ENCODE data around the gene SLC25A36.
A peak's percentile ranks its signal among the peaks of the same experiment; 100 is the strongest.

SLC25A36 gene

DNA sequence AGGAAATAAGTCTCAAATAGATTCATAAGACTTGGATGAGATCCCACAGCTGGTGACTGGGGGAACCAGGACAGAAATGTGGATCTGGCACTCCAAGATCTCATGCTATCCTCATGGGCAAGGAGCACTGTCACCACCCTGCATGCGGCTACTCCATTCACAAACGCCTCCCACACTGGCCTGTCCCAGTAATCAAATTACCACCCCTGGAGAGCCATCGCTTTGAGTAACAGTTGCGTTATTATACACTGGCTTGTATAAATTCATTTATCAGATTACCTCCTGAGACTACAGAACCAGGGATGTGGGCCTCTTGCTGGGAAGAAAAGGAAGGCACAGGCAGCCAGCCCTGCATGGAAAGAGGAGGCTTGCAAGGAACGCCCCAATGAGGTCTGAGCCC is 27.9 kb upstream of the SLC25A36 start:
- no peak overlapping the region for H3K4me3 ChIP-seq (ENCODE audit: low read length)
- H3K4me1 ChIP-seq (ENCODE audit: control insufficient read depth, insufficient read depth, low read length): peaks cover 9% of the 10 kb centered on the region
- H3K9me3 ChIP-seq (ENCODE audit: control insufficient read depth, low read length): no peaks in the 10 kb centered on the region
- DNase-seq (ENCODE audit: low read depth): no peak
- no peaks in the 10 kb centered on the region for H3K36me3 ChIP-seq (ENCODE audit: control insufficient read depth, insufficient read depth, low read length, severe bottlenecking)
- no peak overlapping the region for H3K9ac ChIP-seq (ENCODE audit: low read length)
- H3K27me3 ChIP-seq (replicated peaks; ENCODE audit: control insufficient read depth, insufficient read depth, low read length): peaks cover 18% of the 10 kb centered on the region

DNA sequence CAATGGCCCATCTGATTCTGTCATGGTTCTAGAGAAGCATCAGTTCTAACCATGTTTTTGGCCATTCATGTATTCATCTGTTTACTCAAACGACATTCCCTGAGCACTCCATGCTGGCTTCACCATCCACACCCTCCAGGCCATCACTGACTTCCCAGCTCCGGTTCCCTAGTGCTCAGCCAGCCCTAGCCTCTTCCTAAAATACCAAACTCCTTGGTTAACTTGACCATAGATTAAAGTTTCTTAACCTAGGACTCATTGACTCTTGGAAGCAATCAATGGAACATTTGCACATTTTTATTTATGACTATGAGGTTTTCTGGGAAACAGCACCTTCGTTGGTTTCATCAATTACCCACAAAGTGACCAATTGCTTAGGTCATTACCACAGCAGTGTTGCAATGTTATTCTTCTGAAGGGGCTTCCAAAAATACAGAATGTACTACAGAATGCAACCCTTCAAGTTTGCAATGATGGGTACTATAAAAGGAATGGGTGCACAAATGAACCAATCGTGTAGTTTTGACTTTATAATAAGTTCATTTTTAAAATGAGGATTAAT is 27.2 kb upstream of the SLC25A36 start:
- Histone ChIP-seq H3K4me1 (ENCODE audit: control insufficient read depth, insufficient read depth, low read length) (peaks cover 9% of the 10 kb centered on the region), H3K9me3 (ENCODE audit: control insufficient read depth, low read length) (no peaks in the 10 kb centered on the region), H3K4me3 (ENCODE audit: low read length) (no peak overlapping the region), H3K27me3 (replicated peaks; ENCODE audit: control insufficient read depth, insufficient read depth, low read length) (peaks cover 18% of the 10 kb centered on the region), H3K36me3 (ENCODE audit: control insufficient read depth, insufficient read depth, low read length, severe bottlenecking) (no peaks in the 10 kb centered on the region), H3K9ac (ENCODE audit: low read length) (no peak overlapping the region)
- no peak for DNase-seq (ENCODE audit: low read depth)

DNA sequence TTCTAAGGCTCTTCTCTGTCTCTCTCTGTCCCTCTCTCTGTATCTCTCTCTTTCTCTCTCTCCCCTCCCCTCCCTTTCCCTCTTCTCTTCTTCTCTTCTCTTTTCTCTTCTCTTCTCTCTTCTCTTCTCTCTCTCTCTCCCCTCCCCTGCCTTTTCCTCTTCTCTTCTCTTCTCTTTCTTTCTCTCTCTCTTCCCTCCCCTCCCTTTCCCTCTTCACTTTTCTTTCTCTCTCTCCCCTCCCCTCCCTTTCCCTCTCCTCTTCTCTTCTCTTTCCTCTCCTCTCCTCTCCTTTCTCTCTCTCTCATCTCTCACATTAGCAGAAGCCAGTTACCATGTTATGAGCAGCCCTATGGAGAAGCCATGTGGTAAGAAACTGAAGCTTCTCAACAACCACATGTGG is 25.0 kb upstream of the SLC25A36 start:
- DNase-seq (ENCODE audit: low read depth): no peak
- Histone ChIP-seq H3K36me3 (ENCODE audit: control insufficient read depth, insufficient read depth, low read length, severe bottlenecking) (no peaks in the 10 kb centered on the region), H3K9ac (ENCODE audit: low read length) (no peak overlapping the region), H3K4me3 (ENCODE audit: low read length) (no peak overlapping the region), H3K27me3 (replicated peaks; ENCODE audit: control insufficient read depth, insufficient read depth, low read length) (peaks cover 18% of the 10 kb centered on the region), H3K4me1 (ENCODE audit: control insufficient read depth, insufficient read depth, low read length) (peaks cover 9% of the 10 kb centered on the region), H3K9me3 (ENCODE audit: control insufficient read depth, low read length) (no peaks in the 10 kb centered on the region)

DNA sequence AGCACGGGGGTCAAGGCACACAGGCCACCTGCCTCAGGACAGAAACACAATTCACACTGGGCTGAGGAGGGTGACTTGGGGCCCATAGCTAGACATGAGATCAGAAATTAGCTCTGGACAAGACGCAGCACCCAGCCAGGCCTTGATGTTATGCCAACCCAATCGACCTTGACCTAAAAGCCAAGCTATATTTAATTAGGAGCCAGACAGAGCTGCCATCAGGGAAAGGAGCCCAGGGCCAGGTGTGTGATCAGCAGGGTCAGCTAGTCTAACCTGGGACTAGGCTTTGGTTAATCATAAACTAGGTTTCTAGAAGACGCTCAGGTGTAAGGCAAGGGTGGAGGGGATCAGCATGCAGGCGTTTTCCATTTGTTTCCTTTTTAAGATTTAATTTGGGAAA is 23.9 kb upstream of the SLC25A36 start:
- peaks cover 9% of the 10 kb centered on the region for H3K4me1 ChIP-seq (ENCODE audit: control insufficient read depth, insufficient read depth, low read length)
- DNase-seq (ENCODE audit: low read depth): no peak
- no peaks in the 10 kb centered on the region for H3K9me3 ChIP-seq (ENCODE audit: control insufficient read depth, low read length)
- no peak overlapping the region for H3K9ac ChIP-seq (ENCODE audit: low read length)
- peaks cover 18% of the 10 kb centered on the region for H3K27me3 ChIP-seq (replicated peaks; ENCODE audit: control insufficient read depth, insufficient read depth, low read length)
- no peaks in the 10 kb centered on the region for H3K36me3 ChIP-seq (ENCODE audit: control insufficient read depth, insufficient read depth, low read length, severe bottlenecking)
- H3K4me3 ChIP-seq (ENCODE audit: low read length): no peak overlapping the region

DNA sequence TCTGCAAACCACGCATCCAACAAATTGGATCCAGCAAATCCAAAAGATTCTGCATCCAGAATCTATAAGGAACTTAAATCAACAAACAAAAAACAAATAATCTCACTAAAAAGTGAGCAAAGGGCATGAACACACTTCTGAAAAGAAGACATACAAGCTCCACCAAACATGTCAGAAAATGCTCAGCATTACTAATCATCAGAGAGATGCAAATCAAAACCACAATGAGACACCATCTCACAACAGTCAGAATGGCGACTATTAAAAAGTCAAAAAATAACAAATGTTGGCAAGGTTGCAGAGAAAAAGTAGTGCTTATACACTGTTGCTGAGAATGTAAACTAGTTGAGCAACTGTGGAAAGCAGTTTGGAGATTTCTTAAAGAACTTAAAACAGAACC is 21.6 kb upstream of the SLC25A36 start:
- Histone ChIP-seq H3K36me3 (ENCODE audit: control insufficient read depth, insufficient read depth, low read length, severe bottlenecking) (no peaks in the 10 kb centered on the region), H3K4me3 (ENCODE audit: low read length) (no peak overlapping the region), H3K9me3 (ENCODE audit: control insufficient read depth, low read length) (no peaks in the 10 kb centered on the region), H3K4me1 (ENCODE audit: control insufficient read depth, insufficient read depth, low read length) (no peaks in the 10 kb centered on the region), H3K9ac (ENCODE audit: low read length) (no peak overlapping the region), H3K27me3 (replicated peaks; ENCODE audit: control insufficient read depth, insufficient read depth, low read length) (peaks cover 18% of the 10 kb centered on the region)
- DNase-seq (ENCODE audit: low read depth): no peak

DNA sequence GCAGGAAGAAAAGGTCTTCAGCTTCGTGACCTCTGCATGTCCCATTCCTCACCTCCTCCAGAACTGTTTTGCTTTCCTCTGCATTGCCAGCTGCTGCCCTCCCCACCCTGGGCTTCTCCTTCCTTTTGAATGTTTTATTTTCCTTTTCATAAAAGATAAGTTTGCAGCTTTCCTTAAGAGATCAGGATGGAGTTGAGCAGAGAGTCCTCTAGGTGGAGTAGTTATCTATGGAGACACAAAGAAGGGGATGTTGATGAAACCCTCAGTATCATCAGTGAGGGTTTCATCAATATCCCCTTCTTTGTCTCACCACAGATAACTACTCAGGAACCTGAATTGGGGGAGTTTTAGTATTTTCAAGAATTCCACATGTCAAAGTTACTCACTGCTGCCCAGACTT is 19.0 kb upstream of the SLC25A36 start:
- Histone ChIP-seq H3K9ac (ENCODE audit: low read length) (no peak overlapping the region), H3K4me3 (ENCODE audit: low read length) (no peak overlapping the region), H3K27me3 (replicated peaks; ENCODE audit: control insufficient read depth, insufficient read depth, low read length) (peaks cover under 1% of the 10 kb centered on the region), H3K36me3 (ENCODE audit: control insufficient read depth, insufficient read depth, low read length, severe bottlenecking) (no peaks in the 10 kb centered on the region), H3K9me3 (ENCODE audit: control insufficient read depth, low read length) (no peaks in the 10 kb centered on the region), H3K4me1 (ENCODE audit: control insufficient read depth, insufficient read depth, low read length) (peaks cover 3% of the 10 kb centered on the region)
- peak; percentile 63 for DNase-seq (ENCODE audit: low read depth)

DNA sequence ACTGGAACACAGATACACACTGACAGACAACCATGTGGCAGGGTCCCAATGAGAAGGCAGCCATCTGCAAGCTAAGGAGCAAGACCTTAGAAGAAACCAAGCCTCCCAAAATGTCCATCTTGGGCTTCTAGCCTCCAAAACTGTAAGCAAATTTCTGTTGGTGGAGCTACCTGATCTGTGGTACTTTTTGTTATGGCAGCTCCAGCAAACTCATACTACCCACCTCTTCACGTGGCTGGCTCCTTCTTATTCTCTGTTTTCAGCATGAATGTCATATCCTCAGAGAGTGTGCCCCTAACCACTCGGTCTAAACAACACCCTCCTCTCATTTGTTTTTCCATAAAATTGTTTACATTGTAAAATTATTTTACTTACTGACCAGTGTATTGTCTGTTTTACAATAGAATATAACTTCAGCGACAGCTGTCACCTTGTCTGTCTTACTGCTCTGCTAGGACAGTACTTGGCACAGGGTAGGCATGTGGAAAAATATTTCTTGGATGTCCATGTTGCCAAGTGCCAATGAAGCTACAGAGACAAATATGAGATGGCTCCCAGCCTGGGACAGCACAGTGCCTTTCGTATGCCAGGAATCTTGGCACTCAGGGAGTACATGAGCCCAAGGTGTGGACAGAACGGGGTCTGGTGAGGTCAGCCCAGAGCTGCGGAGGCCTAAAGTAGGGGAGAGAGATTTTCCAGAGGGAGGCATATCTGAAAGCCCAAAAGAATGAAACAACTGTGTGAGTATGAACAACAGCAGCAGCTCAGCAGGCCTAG is 17.4 kb upstream of the SLC25A36 start:
- Histone ChIP-seq H3K4me1 (ENCODE audit: control insufficient read depth, insufficient read depth, low read length) (peaks cover 5% of the 10 kb centered on the region), H3K9ac (ENCODE audit: low read length) (no peak overlapping the region)
- DNase-seq (ENCODE audit: low read depth): no peak

DNA sequence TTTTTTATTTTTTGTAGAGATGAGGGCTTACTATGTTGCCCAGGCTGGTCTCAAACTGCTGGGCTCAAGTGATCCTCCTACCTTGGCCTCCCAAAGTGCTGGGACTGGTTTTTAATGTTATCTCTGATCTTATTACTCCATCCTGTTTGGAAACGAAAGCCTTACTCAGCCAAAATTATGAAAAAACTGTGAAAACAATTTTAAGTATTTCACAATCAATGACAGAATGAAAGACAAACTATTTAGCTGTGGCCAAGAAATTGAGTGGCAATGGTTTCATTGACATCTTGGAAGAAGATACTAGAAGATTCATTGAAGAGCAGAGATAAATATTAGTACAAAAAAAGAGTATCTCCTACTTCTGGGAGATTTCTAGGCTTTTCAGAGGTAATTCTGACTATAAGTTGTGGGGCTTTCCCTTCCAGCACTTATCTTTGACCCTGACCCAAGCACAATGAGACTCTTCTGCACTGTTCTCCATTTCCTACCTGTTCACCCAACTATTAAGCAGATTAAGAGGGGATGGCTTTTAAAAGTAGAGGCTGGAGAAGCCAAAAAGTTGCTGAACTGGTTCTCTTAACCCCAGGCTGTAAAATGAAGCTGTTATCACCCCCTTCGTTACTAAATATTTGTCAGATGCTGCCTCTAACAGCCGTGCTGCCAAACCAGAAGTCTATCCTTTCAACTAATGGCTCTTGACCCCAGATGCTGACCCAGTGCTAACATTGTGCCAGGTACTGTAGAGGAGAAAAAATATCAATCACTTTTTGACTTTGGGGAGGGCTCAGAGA is 14.2 kb upstream of the SLC25A36 start:
- no peaks in the 10 kb centered on the region for H3K9me3 ChIP-seq (ENCODE audit: control insufficient read depth, low read length)
- H3K27me3 ChIP-seq (replicated peaks; ENCODE audit: control insufficient read depth, insufficient read depth, low read length): no peaks in the 10 kb centered on the region
- no peak overlapping the region for H3K9ac ChIP-seq (ENCODE audit: low read length)
- H3K4me1 ChIP-seq (ENCODE audit: control insufficient read depth, insufficient read depth, low read length): peaks cover 11% of the 10 kb centered on the region
- DNase-seq (ENCODE audit: low read depth): no peak
- H3K36me3 ChIP-seq (ENCODE audit: control insufficient read depth, insufficient read depth, low read length, severe bottlenecking): no peaks in the 10 kb centered on the region
- H3K4me3 ChIP-seq (ENCODE audit: low read length): no peak overlapping the region

More for the DNA sequence above, 17.4 kb upstream of the SLC25A36 start:
- Histone ChIP-seq H3K36me3 (ENCODE audit: control insufficient read depth, insufficient read depth, low read length, severe bottlenecking) (no peaks in the 10 kb centered on the region), H3K27me3 (replicated peaks; ENCODE audit: control insufficient read depth, insufficient read depth, low read length) (no peaks in the 10 kb centered on the region), H3K9me3 (ENCODE audit: control insufficient read depth, low read length) (no peaks in the 10 kb centered on the region), H3K4me3 (ENCODE audit: low read length) (no peak overlapping the region)

DNA sequence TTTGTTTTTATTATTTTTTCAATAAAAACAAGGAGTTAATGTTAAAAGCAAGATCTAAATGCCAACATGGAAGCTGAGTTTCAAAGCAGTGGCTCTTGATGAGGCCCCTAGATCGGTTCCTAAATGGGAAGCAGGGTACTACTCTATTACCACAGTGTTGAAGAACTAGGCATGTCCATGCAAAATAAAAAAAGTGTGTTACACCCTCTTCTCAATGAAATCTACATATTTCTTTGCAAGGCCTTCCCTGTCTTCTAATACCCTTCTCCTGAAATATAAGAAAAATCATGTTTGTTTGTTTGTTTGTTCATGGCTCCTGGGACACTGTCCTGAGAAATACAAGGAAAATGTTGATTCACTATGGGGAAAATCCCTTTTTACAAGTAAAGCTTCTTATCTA is 12.2 kb upstream of the SLC25A36 start:
- no peak overlapping the region for H3K4me3 ChIP-seq (ENCODE audit: low read length)
- no peaks in the 10 kb centered on the region for H3K9me3 ChIP-seq (ENCODE audit: control insufficient read depth, low read length)
- H3K4me1 ChIP-seq (ENCODE audit: control insufficient read depth, insufficient read depth, low read length): peaks cover 11% of the 10 kb centered on the region
- no peak for DNase-seq (ENCODE audit: low read depth)
- H3K9ac ChIP-seq (ENCODE audit: low read length): no peak overlapping the region
- no peaks in the 10 kb centered on the region for H3K36me3 ChIP-seq (ENCODE audit: control insufficient read depth, insufficient read depth, low read length, severe bottlenecking)
- no peaks in the 10 kb centered on the region for H3K27me3 ChIP-seq (replicated peaks; ENCODE audit: control insufficient read depth, insufficient read depth, low read length)

DNA sequence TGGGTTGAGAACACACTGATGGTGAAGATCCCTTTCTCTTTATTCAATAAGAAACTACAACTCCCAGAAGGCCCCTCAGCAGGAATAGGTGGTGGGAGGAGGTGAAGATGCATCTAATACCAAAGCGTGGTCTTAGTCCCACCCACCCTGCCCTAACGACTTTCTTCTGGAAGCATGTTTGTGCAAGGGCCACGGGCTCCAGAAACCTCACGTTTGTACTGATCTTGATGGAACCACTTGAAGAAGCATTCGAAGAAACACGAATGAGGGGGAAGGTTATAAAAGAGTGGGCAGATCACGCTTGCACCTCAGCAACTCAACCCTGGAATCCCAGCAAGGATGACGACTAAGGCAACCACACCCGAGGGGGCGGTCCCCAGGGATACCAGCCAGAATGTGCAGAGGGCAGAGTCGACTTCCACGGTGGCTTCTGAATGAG is 10.6 kb upstream of the SLC25A36 start:
- H3K36me3 ChIP-seq (ENCODE audit: control insufficient read depth, insufficient read depth, low read length, severe bottlenecking): no peaks in the 10 kb centered on the region
- peaks cover 3% of the 10 kb centered on the region for H3K9me3 ChIP-seq (ENCODE audit: control insufficient read depth, low read length)
- H3K4me1 ChIP-seq (ENCODE audit: control insufficient read depth, insufficient read depth, low read length): peaks cover 11% of the 10 kb centered on the region
- H3K9ac ChIP-seq (ENCODE audit: low read length): no peak overlapping the region
- no peaks in the 10 kb centered on the region for H3K27me3 ChIP-seq (replicated peaks; ENCODE audit: control insufficient read depth, insufficient read depth, low read length)
- no peak for DNase-seq (ENCODE audit: low read depth)
- peak overlapping the region; percentile 43 for H3K4me3 ChIP-seq (ENCODE audit: low read length)

DNA sequence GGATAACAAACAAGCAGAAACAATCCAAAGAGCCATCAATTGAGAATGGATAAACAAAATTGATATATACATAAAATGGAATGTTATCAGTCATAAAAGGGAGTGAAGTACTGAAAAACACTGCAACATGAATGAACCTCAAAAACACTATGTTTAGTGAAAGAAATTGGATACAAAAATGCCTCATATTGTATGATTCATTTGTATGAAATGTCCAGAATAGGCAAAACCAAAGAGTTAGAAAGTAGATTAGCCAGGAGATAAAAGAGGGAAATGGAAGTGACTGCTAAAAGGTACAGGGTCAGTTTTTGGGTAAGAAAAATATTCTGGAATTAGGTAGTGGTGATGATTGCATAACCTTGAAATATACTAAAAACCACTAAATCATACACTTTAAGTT is 9.8 kb upstream of the SLC25A36 start:
- no peaks in the 10 kb centered on the region for H3K36me3 ChIP-seq (ENCODE audit: control insufficient read depth, insufficient read depth, low read length, severe bottlenecking)
- H3K27me3 ChIP-seq (replicated peaks; ENCODE audit: control insufficient read depth, insufficient read depth, low read length): no peaks in the 10 kb centered on the region
- DNase-seq (ENCODE audit: low read depth): peak; percentile 24
- H3K9ac ChIP-seq (ENCODE audit: low read length): no peak overlapping the region
- H3K4me1 ChIP-seq (ENCODE audit: control insufficient read depth, insufficient read depth, low read length): peaks cover 11% of the 10 kb centered on the region
- peaks cover 3% of the 10 kb centered on the region for H3K9me3 ChIP-seq (ENCODE audit: control insufficient read depth, low read length)
- H3K4me3 ChIP-seq (ENCODE audit: low read length): peak overlapping the region; percentile 43

Measured in adipocyte (in vitro differentiated cells).